COLO668 (cell line): ENCODE measurements around the gene SF3B4.
"Not testable (repeated sequence)": the region's sequence is repeated elsewhere in the genome, so short reads cannot be mapped to it uniquely, and the experiment has no call there.

Experiments
- DNase-seq: peaks from one replicate; lab custom pipeline; 2025; ENCODE audit not compliant: unreplicated experiment; lab: John Stamatoyannopoulos, UW

Gene SF3B4

GRCh38 chr1:149927563-149928400 is at the start of gene SF3B4:
SF3B4 (minus strand) TSS chr1:149927803; CDS start chr1:149927759, 44 bp downstream.
- DNase-seq = peak; percentile 98

GRCh38 chr1:149977345-149977744 is 49.7 kb upstream of the SF3B4 start:
- peak; percentile 72 for DNase-seq

GRCh38 chr1:149972547-149972946 is 44.9 kb upstream of the SF3B4 start:
- DNase-seq = no peak

- no peak for DNase-seq
Observed at GRCh38 chr1:149967646-149968045, 40.0 kb upstream of the SF3B4 start.

GRCh38 chr1:149967041-149967440 is 39.4 kb upstream of the SF3B4 start:
- DNase-seq = no peak

GRCh38 chr1:149966405-149966804 is 38.8 kb upstream of the SF3B4 start:
- DNase-seq = no peak

- no peak for DNase-seq
Observed at GRCh38 chr1:149965440-149965839, 37.8 kb upstream of the SF3B4 start.

GRCh38 chr1:149963358-149963757 is 35.8 kb upstream of the SF3B4 start:
- DNase-seq = no peak

- DNase-seq = no peak
Observed at GRCh38 chr1:149962736-149963135, 35.1 kb upstream of the SF3B4 start.

GRCh38 chr1:149962039-149962647 is 34.5 kb upstream of the SF3B4 start:
- DNase-seq = peak; percentile 54

- DNase-seq = not testable (repeated sequence)
Observed at GRCh38 chr1:149957548-149957947, 29.9 kb upstream of the SF3B4 start.

- no peak for DNase-seq
Observed at GRCh38 chr1:149949911-149950310, 22.3 kb upstream of the SF3B4 start.

- DNase-seq = no peak
Observed at GRCh38 chr1:149945206-149945605, 17.6 kb upstream of the SF3B4 start.

GRCh38 chr1:149942885-149943284 is 15.3 kb upstream of the SF3B4 start:
- no peak for DNase-seq

GRCh38 chr1:149942207-149942606 is 14.6 kb upstream of the SF3B4 start:
- DNase-seq = peak; percentile 5

- no peak for DNase-seq
Observed at GRCh38 chr1:149940427-149940826, 12.8 kb upstream of the SF3B4 start.

- DNase-seq = not testable (repeated sequence)
Observed at GRCh38 chr1:149938668-149939003, 11.0 kb upstream of the SF3B4 start.

- no peak for DNase-seq
Observed at GRCh38 chr1:149937759-149938158, 10.2 kb upstream of the SF3B4 start.

- peak; percentile 41 for DNase-seq
Observed at GRCh38 chr1:149936992-149937705, 9.5 kb upstream of the SF3B4 start.

- peak; percentile 10 for DNase-seq
Observed at GRCh38 chr1:149936170-149936991, 8.8 kb upstream of the SF3B4 start, which contains the start of gene MTMR11. MTMR11 (minus strand) TSS chr1:149936879; CDS start chr1:149936647, 232 bp downstream.

- no peak for DNase-seq
Observed at GRCh38 chr1:149934356-149934755, 6.8 kb upstream of the SF3B4 start.
